Medulla oblongata (tissue), 1 donor: Measurements from ENCODE around the gene KDM5C.

ENCODE experiments used
- DNase-seq: peaks from one replicate; pipeline ENCODE4 v3.0.0-alpha.2; 2015; ENCODE audit errors: extremely low spot score

Gene KDM5C

GRCh38 chrX:53224860-53225797, at the start of gene KDM5C:
TSS of gene KDM5C (minus strand) at chrX:53225207. CDS start at chrX:53224889, 318 bp downstream.
- peak; percentile 87 for DNase-seq

GRCh38 chrX:53272808-53273337, 47.9 kb upstream of the KDM5C start:
- no peak for DNase-seq

- no peak for DNase-seq
Observed at GRCh38 chrX:53269536-53270107, 44.6 kb upstream of the KDM5C start.

- DNase-seq, result no peak
Observed at GRCh38 chrX:53268173-53268572, 43.2 kb upstream of the KDM5C start.

GRCh38 chrX:53266914-53267313, 41.9 kb upstream of the KDM5C start:
- no peak for DNase-seq

GRCh38 chrX:53265771-53266574, 41.0 kb upstream of the KDM5C start:
- DNase-seq, result no peak

- no peak for DNase-seq
Observed at GRCh38 chrX:53263597-53264094, 38.6 kb upstream of the KDM5C start.

GRCh38 chrX:53262918-53263394, 37.9 kb upstream of the KDM5C start:
- no peak for DNase-seq

GRCh38 chrX:53262189-53262917, 37.3 kb upstream of the KDM5C start:
- DNase-seq, result peak; percentile 18

GRCh38 chrX:53261355-53261972, 36.5 kb upstream of the KDM5C start:
- no peak for DNase-seq

GRCh38 chrX:53260836-53261235, 35.8 kb upstream of the KDM5C start:
- no peak for DNase-seq

GRCh38 chrX:53257670-53258423, 32.8 kb upstream of the KDM5C start:
- no peak for DNase-seq

- no peak for DNase-seq
Observed at GRCh38 chrX:53257166-53257565, 32.2 kb upstream of the KDM5C start.

GRCh38 chrX:53256446-53257041, 31.5 kb upstream of the KDM5C start:
- no peak for DNase-seq

GRCh38 chrX:53255738-53256191, 30.8 kb upstream of the KDM5C start:
- no peak for DNase-seq

- no peak for DNase-seq
Observed at GRCh38 chrX:53254570-53255461, 29.8 kb upstream of the KDM5C start.

GRCh38 chrX:53253293-53254020, 28.4 kb upstream of the KDM5C start:
- DNase-seq, result no peak

- DNase-seq, result no peak
Observed at GRCh38 chrX:53251307-53251706, 26.3 kb upstream of the KDM5C start.
